Kidney (tissue), 14 donors: ENCODE data around the gene PRRT1. TPM values are rescaled to one million over a fixed set of nuclear protein-coding genes. Genes with fewer than 3 reads are reported as not detected.
A peak's percentile ranks its signal among the peaks of the same experiment; 100 is the strongest.

Source experiments
- DNase-seq, 5 donors: peaks; one replicate each; pipeline ENCODE4 v3.0.0-alpha.2; 2013 to 2020
- FAIRE-seq: peaks from 2 replicates; lab custom pipeline; 2012; peaks lifted over from hg19 to GRCh38; lab: Jason Lieb, UNC
- H3K27ac ChIP-seq, 2 donors: one replicate each; pipeline ENCODE4 v1.7.0; 2013; ENCODE audit warnings: low read depth in 2 of 2, low read length in 2 of 2, inconsistent platforms in 1 of 2
- H3K27me3 ChIP-seq: one replicate; pipeline ENCODE4 v1.7.1; 2013; ENCODE audit warnings: low read length, inconsistent platforms; ENCODE audit not compliant: control insufficient read depth, insufficient read depth
- H3K36me3 ChIP-seq, 3 donors: one replicate each; pipeline versions ENCODE4 v1.7.0 to v1.7.1; 2013; ENCODE audit warnings: low read length in 3 of 3, control low read depth in 1 of 3, inconsistent platforms in 1 of 3; ENCODE audit not compliant: insufficient read depth in 3 of 3, control insufficient read depth in 2 of 3
- H3K4me1 ChIP-seq, 3 donors: one replicate each; pipeline versions ENCODE4 v1.7.0 to v1.7.1; 2013; ENCODE audit warnings: low read length in 3 of 3, inconsistent platforms in 1 of 3, low read depth in 1 of 3; ENCODE audit not compliant: control insufficient read depth in 2 of 3, insufficient read depth in 2 of 3
- H3K4me3 ChIP-seq, 3 donors: one replicate each; pipeline versions ENCODE4 v1.7.0 to v1.8.1; 2013; ENCODE audit warnings: low read length in 3 of 3, control low read depth in 1 of 3, inconsistent platforms in 1 of 3
- H3K9ac ChIP-seq, 3 donors: one replicate each; pipeline versions ENCODE4 v1.7.0 to v1.7.1; 2013; ENCODE audit warnings: low read length in 3 of 3, control low read depth in 1 of 3, inconsistent platforms in 1 of 3
- H3K9me3 ChIP-seq, 3 donors: one replicate each; pipeline versions ENCODE4 v1.7.0 to v1.7.1; 2013; ENCODE audit warnings: low read length in 3 of 3, control low read depth in 1 of 3, inconsistent platforms in 1 of 3; ENCODE audit not compliant: control insufficient read depth in 2 of 3, insufficient read depth in 1 of 3
- CTCF ChIP-seq: IDR thresholded peaks from 3 replicates; pipeline ENCODE4 v1.5.1; 2012; ENCODE audit warnings: mild to moderate bottlenecking, moderate library complexity, borderline replicate concordance; ENCODE audit not compliant: insufficient read depth; ENCODE audit errors: extremely low read depth
- intact Hi-C: fragments of 100-400 bp; cut with DNase I; formaldehyde crosslinking; loops from one replicate; pipeline ENCODE4 v1.11.1; 2022
- polyA plus RNA-seq: library from polyadenylated mRNA; stranded (reverse); fragments of 350-450 nt; fragmentation: Illumina TruSeq; extraction: RNeasy Lipid Tissue Mini Kit (QIAGEN cat#74804); gene quantifications from one replicate; pipeline ENCODE4 v1.2.3, GENCODE V29; 2014; ENCODE audit warnings: low read depth, low replicate concordance; ENCODE audit not compliant: insufficient read depth
- total RNA-seq: library from RNA; stranded (reverse); fragmentation: NEBNext Ultra II Directional; extraction: Animal tissue kit (Norgen Biotek cat#: 25700); gene quantifications from one replicate; pipeline ENCODE4 v1.2.1, GENCODE V29; 2021
- donor health status: control.
- donor health status: control.
- donor health status: control.
- donor health status: control.
- donor health status: control.
- donor health status: DM: yes; HTN: yes; CAD: no.
- donor health status: Normal renal cell carcinoma (clear cell type).

The PRRT1 gene
- total and polyA plus RNA-seq, 2 donors from 2014 or later, result 2.4 to 4.0 TPM

GRCh38 chr6:32127409-32127716 is 24.4 kb downstream of the PRRT1 start:
- Histone ChIP-seq H3K4me1 (peaks cover 7 to 24% (median 12%) of the 10 kb centered on the region in 3 donors), H3K27ac (peak overlapping the region; percentile 71 to 91), H3K9me3 (no peaks in the 10 kb centered on the region), H3K36me3 (peaks cover 4 to 5% (median 4%) of the 10 kb centered on the region in 3 donors), H3K9ac (peak overlapping the region; percentile 84 to 95 (median 91)), H3K27me3 (no peaks in the 10 kb centered on the region), H3K4me3 (peak overlapping the region; percentile 95 to 100 (median 96))
- intact Hi-C loops, result no loop called here
- DNase-seq (no peak), FAIRE-seq (no peak)
- no peak for TF ChIP-seq CTCF

DNA sequence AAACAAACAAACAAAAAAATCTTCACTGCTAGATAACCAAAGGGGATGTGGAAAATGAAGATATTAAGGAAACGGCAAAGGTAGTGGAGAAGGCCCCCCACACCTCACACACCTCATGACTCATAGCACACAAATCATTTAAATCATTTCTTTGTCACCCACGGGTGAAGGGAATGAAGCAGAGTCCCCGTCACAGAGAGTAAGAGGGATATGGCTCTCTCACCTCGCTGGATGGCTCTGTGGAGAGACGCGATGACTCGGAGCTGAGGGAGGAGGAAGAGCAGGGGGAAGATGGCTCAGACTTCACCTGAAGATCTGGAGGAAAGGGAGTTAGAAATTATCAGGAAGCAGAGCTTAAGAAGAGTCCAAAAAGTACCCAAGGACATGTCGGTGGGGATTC is 24.9 kb downstream of the PRRT1 start:
- H3K9ac ChIP-seq, result peak overlapping the region; percentile 84 to 95 (median 91)
- peaks cover 4 to 8% (median 7%) of the 10 kb centered on the region in 3 donors for H3K36me3 ChIP-seq
- DNase-seq, result no peak
- TF ChIP-seq CTCF, result no peak
- peak overlapping the region; percentile 95 to 100 (median 96) for H3K4me3 ChIP-seq
- FAIRE-seq, result no peak
- intact Hi-C loops, result no loop called here
- peaks cover 7 to 24% (median 12%) of the 10 kb centered on the region in 3 donors for H3K4me1 ChIP-seq
- no peak overlapping the region for H3K27ac ChIP-seq
- no peaks in the 10 kb centered on the region for H3K27me3 ChIP-seq
- no peaks in the 10 kb centered on the region for H3K9me3 ChIP-seq

DNA sequence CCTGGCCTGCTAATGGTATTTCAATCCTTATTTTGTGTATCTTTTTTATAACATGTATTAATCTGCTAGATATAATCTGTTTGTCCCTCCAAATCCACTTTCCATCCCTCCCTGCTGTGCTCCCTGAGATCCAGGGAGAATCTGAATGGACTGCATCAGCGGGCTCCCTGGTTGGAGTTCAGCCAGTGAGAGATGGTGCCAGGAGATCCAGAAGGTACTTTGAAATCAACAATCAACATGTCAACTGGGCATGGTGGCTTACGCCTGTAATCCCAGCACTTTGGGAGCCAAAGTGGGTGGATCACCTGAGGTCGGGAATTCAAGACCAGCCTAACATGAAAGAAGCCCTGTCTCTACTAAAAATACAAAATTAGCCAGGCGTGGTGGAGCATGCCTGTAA is 28.1 kb downstream of the PRRT1 start:
- DNase-seq (no peak), FAIRE-seq (no peak)
- intact Hi-C loops, result no loop called here
- H3K36me3 ChIP-seq, result peaks cover 9 to 33% (median 19%) of the 10 kb centered on the region in 3 donors
- H3K9me3 ChIP-seq, result no peaks in the 10 kb centered on the region
- no peak overlapping the region for H3K9ac ChIP-seq
- no peak for TF ChIP-seq CTCF
- H3K27me3 ChIP-seq, result no peaks in the 10 kb centered on the region
- no peak overlapping the region for H3K27ac ChIP-seq
- no peak overlapping the region for H3K4me3 ChIP-seq
- peaks cover 7 to 17% (median 16%) of the 10 kb centered on the region in 3 donors for H3K4me1 ChIP-seq

- Histone ChIP-seq H3K4me3 (no peak overlapping the region), H3K9me3 (no peaks in the 10 kb centered on the region), H3K9ac (no peak overlapping the region), H3K27me3 (no peaks in the 10 kb centered on the region), H3K27ac (no peak overlapping the region), H3K36me3 (peaks cover 11 to 63% (median 42%) of the 10 kb centered on the region in 3 donors), H3K4me1 (peaks cover 0 to 5% (median 5%) of the 10 kb centered on the region in 3 donors)
- intact Hi-C loops, result no loop called here
- no peak for DNase-seq
- no peak for FAIRE-seq
- TF ChIP-seq CTCF, result no peak
Observed at GRCh38 chr6:32120573-32121059, 31.1 kb downstream of the PRRT1 start.
